ENCODE data around the gene ZNRD2.

DNA sequence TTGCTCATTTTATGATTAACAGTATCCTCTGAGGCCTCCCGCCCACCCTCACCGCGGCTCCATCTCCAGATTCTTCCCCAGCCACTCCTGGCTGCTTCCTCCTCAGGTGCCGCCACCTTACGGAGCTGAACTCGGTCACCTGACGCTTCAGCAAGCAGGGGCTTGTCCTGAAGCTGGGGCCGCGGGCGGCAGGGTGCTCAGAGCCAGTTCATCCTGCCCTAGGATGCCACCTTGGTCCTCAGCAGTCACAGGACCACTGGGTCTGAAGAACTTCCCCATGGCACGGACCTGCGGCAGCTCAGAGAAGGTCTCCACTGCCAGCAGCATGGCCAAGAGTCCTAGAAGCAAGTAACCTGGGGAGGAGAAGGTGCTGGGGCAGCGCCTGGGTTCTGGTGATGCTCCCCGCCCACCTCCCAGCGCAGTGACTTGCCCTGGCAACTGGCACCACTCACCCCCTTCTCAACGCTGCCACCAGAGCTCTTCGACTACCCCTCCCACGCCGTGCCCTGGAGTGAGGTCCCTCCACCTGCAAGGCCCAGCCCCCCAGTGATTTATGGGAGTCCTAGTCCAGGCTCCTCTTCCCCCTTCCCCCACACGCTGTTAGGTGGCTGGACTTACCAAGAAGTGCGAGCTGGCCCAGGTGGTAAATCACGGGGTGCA, 22.7 kb downstream of the ZNRD2 start:
- TF ChIP-seq, protein P1, sequence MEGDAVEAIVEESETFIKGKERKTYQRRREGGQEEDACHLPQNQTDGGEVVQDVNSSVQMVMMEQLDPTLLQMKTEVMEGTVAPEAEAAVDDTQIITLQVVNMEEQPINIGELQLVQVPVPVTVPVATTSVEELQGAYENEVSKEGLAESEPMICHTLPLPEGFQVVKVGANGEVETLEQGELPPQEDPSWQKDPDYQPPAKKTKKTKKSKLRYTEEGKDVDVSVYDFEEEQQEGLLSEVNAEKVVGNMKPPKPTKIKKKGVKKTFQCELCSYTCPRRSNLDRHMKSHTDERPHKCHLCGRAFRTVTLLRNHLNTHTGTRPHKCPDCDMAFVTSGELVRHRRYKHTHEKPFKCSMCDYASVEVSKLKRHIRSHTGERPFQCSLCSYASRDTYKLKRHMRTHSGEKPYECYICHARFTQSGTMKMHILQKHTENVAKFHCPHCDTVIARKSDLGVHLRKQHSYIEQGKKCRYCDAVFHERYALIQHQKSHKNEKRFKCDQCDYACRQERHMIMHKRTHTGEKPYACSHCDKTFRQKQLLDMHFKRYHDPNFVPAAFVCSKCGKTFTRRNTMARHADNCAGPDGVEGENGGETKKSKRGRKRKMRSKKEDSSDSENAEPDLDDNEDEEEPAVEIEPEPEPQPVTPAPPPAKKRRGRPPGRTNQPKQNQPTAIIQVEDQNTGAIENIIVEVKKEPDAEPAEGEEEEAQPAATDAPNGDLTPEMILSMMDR (IDR thresholded peaks at IDR 0.05) = no peak
- TF ChIP-seq POLR2A (IDR thresholded peaks at IDR 0.05) = no peak
